Right lobe of liver (tissue), 6 donors: ENCODE data around the gene AKAP7. TPM values are rescaled to one million over a fixed set of nuclear protein-coding genes. Genes with fewer than 3 reads are reported as not detected.

ENCODE experiments used
- ATAC-seq, 4 donors: fragments of 200-7000 bp; cut with Tn5 transposase; one replicate each; pipeline ENCODE4 v1.9.1; 2020; ENCODE audit warnings: mild to moderate bottlenecking in 4 of 4, moderate library complexity in 4 of 4
- DNase-seq, 3 donors: peaks; one replicate each; pipeline ENCODE4 v3.0.0-alpha.2; 2020
- H3K27ac ChIP-seq, 3 donors: fragments of 200-600 bp; one replicate each; pipeline ENCODE4 v1.8.0; 2022
- H3K27me3 ChIP-seq, 2 donors: fragments of 200-600 bp; one replicate each; pipeline ENCODE4 v1.8.0; 2022
- H3K36me3 ChIP-seq, 4 donors: fragments of 200-600 bp; sonication (generic) in 1 of 4; one replicate each; pipeline versions ENCODE4 v1.5.1 to v1.8.0; 2017 to 2022; ENCODE audit warnings: control low read depth in 1 of 4
- H3K4me1 ChIP-seq, 4 donors: fragments of 200-600 bp; sonication (generic) in 1 of 4; one replicate each; pipeline versions ENCODE4 v1.5.1 to v1.8.0; 2017 to 2022; ENCODE audit warnings: control low read depth in 1 of 4
- H3K4me3 ChIP-seq, 3 donors: fragments of 200-600 bp; one replicate each; pipeline ENCODE4 v1.8.0; 2022
- H3K9me3 ChIP-seq, 4 donors: fragments of 200-600 bp; sonication (generic) in 1 of 4; one replicate each; pipeline versions ENCODE4 v1.5.1 to v1.8.0; 2017 to 2022; ENCODE audit warnings: control low read depth in 1 of 4
- CTCF ChIP-seq, 4 donors: fragments of 200-600 bp in 3 of 4; fragments of 450-650 bp in 1 of 4; IDR thresholded peaks; one replicate each; pipeline versions ENCODE4 v1.5.1 to v1.8.0; 2016 to 2022; ENCODE audit warnings: antibody characterized with exemption in 4 of 4, mild to moderate bottlenecking in 2 of 4
- POLR2A ChIP-seq: fragments of 450-650 bp; IDR thresholded peaks from one replicate; pipeline ENCODE4 v1.6.1; 2017; ENCODE audit warnings: antibody characterized with exemption, mild to moderate bottlenecking
- WGBS: methylation state at CpG from one replicate; pipeline ENCODE4 v1.1.6; 2018; ENCODE audit warnings: low coverage, low lambda C conversion rate; ENCODE audit not compliant: insufficient coverage; ENCODE audit errors: missing lambda C conversion rate; 5-methylcytosine and 5-hydroxymethylcytosine counted together
- intact Hi-C, 2 donors: fragments of 100-400 bp; cut with DNase I; formaldehyde crosslinking; loops; one replicate each; pipeline versions ENCODE4 v1.11.2 to v1.14.1; 2022
- total RNA-seq, 6 experiments: library from RNA; depleted of rRNA in 2 of 6; stranded (reverse); fragments of >200 nt in 2 of 6; fragmentation: NEBNext Ultra II Directional in 3 of 6; extraction: Animal tissue kit (Norgen Biotek cat#: 25700) in 3 of 6; gene quantifications; one replicate each; pipeline versions ENCODE4 v1.1.0 to v1.2.4, GENCODE V29; 2016 to 2023
- donor health status: DM: no; HTN: yes; CAD: no.
- donor health status: DM: no; HTN: no; CAD: no.
- donor health status: DM: no; HTN: no; CAD: no.
- donor health status: DM: no; HTN: yes; CAD: no.
- donor health status: DM: no; HTN: yes; CAD: no.

The AKAP7 gene
- total RNA-seq, 6 experiments from 2014 or later = 8.6 to 16.3 (median 12.6) TPM

GRCh38 chr6:131223416-131223815 is 88.1 kb downstream of the AKAP7 start:
- Histone ChIP-seq H3K4me3 (no peak overlapping the region), H3K27me3 (no peaks in the 10 kb centered on the region), H3K9me3 (no peaks in the 10 kb centered on the region), H3K36me3 (no peaks in the 10 kb centered on the region), H3K4me1 (no peaks in the 10 kb centered on the region), H3K27ac (no peak overlapping the region)
- ATAC-seq (no peak), DNase-seq (no peak)
- intact Hi-C loops = no loop called here
- TF ChIP-seq CTCF (IDR thresholded peaks at IDR 0.05) = no peak
- no peak for TF ChIP-seq POLR2A
- WGBS = 88% methylated on average over 1 of the region's 1 CpG

- Histone ChIP-seq H3K36me3 (no peaks in the 10 kb centered on the region), H3K9me3 (no peaks in the 10 kb centered on the region), H3K4me1 (no peaks in the 10 kb centered on the region), H3K27me3 (no peaks in the 10 kb centered on the region), H3K4me3 (no peak overlapping the region), H3K27ac (no peak overlapping the region)
- intact Hi-C loops = no loop called here
- ATAC-seq (no peak), DNase-seq (no peak)
- 75% methylated on average over 1 of the region's 1 CpG for WGBS
- no peak for TF ChIP-seq CTCF (IDR thresholded peaks at IDR 0.05)
Observed at GRCh38 chr6:131225127-131225526, 89.9 kb downstream of the AKAP7 start.

GRCh38 chr6:131225959-131226358 is 90.7 kb downstream of the AKAP7 start:
- H3K27ac ChIP-seq = no peak overlapping the region
- no peaks in the 10 kb centered on the region for H3K9me3 ChIP-seq
- 51% methylated on average over 3 of the region's 3 CpGs for WGBS
- no peak for TF ChIP-seq POLR2A
- TF ChIP-seq CTCF (IDR thresholded peaks at IDR 0.05) = no peak
- DNase-seq (no peak), ATAC-seq (peak; percentile 30 to 87 (median 76))
- H3K27me3 ChIP-seq = no peaks in the 10 kb centered on the region
- H3K36me3 ChIP-seq = no peaks in the 10 kb centered on the region
- no peaks in the 10 kb centered on the region for H3K4me1 ChIP-seq
- intact Hi-C loops = no loop called here
- H3K4me3 ChIP-seq = no peak overlapping the region

GRCh38 chr6:131226459-131227157 is 91.3 kb downstream of the AKAP7 start:
- H3K27ac ChIP-seq = no peak overlapping the region
- no peaks in the 10 kb centered on the region for H3K4me1 ChIP-seq
- no peaks in the 10 kb centered on the region for H3K36me3 ChIP-seq
- ATAC-seq = no peak
- TF ChIP-seq POLR2A (no peak), CTCF (IDR thresholded peaks at IDR 0.05) (no peak)
- no peaks in the 10 kb centered on the region for H3K27me3 ChIP-seq
- intact Hi-C loops = no loop called here
- no peak for DNase-seq
- 76% methylated on average over 5 of the region's 5 CpGs for WGBS
- H3K4me3 ChIP-seq = no peak overlapping the region
- H3K9me3 ChIP-seq = no peaks in the 10 kb centered on the region
